Large intestine (tissue), 3 donors: ENCODE results near the gene RAB18. TPM values are rescaled to one million over a fixed set of nuclear protein-coding genes. Genes with fewer than 3 reads are reported as not detected.

Experiments used
- DNase-seq, 2 donors: peaks; one replicate each; pipeline versions ENCODE4 v3.0.0 to v3.0.0-alpha.2; 2013
- H3K27ac ChIP-seq: one replicate; pipeline ENCODE4 v1.5.1; 2013; ENCODE audit warnings: low read length
- H3K27me3 ChIP-seq: 2 replicates; pipeline ENCODE4 v1.6.1; 2013; ENCODE audit warnings: low read length; ENCODE audit not compliant: control insufficient read depth, insufficient read depth
- H3K36me3 ChIP-seq: 2 replicates; pipeline ENCODE4 v1.6.1; 2013; ENCODE audit warnings: low read length; ENCODE audit not compliant: control insufficient read depth, insufficient read depth
- H3K4me1 ChIP-seq: one replicate; pipeline ENCODE4 v1.6.1; 2013; ENCODE audit warnings: low read length; ENCODE audit not compliant: control insufficient read depth, insufficient read depth
- H3K4me3 ChIP-seq: one replicate; pipeline ENCODE4 v1.5.1; 2013; ENCODE audit warnings: low read length
- H3K9me3 ChIP-seq: one replicate; pipeline ENCODE4 v1.6.1; 2013; ENCODE audit warnings: mild to moderate bottlenecking, low read depth, low read length, moderate library complexity; ENCODE audit not compliant: control insufficient read depth
- WGBS: methylation state at CpG from one replicate; pipeline ENCODE4 v1.1.5; 2013; ENCODE audit warnings: low lambda C conversion rate; ENCODE audit not compliant: insufficient coverage; 5-methylcytosine and 5-hydroxymethylcytosine counted together
- polyA plus RNA-seq: library from polyadenylated mRNA; unstranded; fragments of 120-200 nt; gene quantifications from one replicate; pipeline ENCODE4 v1.2.1, GENCODE V29; 2013

The RAB18 gene
- polyA plus RNA-seq, 1 donor, result 74.1 TPM

- Histone ChIP-seq H3K27me3 (no peaks in the 10 kb centered on the region), H3K36me3 (no peaks in the 10 kb centered on the region), H3K27ac (no peak overlapping the region), H3K9me3 (no peaks in the 10 kb centered on the region), H3K4me1 (no peaks in the 10 kb centered on the region), H3K4me3 (no peak overlapping the region)
- WGBS, result 100% methylated on average over 1 of the region's 4 CpGs
- no peak for DNase-seq
Measured at GRCh38 chr10:27474741-27475140, 29.4 kb upstream of the RAB18 start.

GRCh38 chr10:27479016-27479415 is 25.1 kb upstream of the RAB18 start:
- Histone ChIP-seq H3K36me3 (no peaks in the 10 kb centered on the region), H3K4me3 (no peak overlapping the region), H3K9me3 (no peaks in the 10 kb centered on the region), H3K27me3 (no peaks in the 10 kb centered on the region), H3K4me1 (no peaks in the 10 kb centered on the region), H3K27ac (no peak overlapping the region)
- WGBS, result no CpG with 5 or more reads among the region's 2 CpGs
- DNase-seq, result no peak

GRCh38 chr10:27481486-27481885 is 22.6 kb upstream of the RAB18 start:
- Histone ChIP-seq H3K27me3 (no peaks in the 10 kb centered on the region), H3K4me3 (no peak overlapping the region), H3K27ac (no peak overlapping the region), H3K36me3 (no peaks in the 10 kb centered on the region), H3K4me1 (no peaks in the 10 kb centered on the region), H3K9me3 (no peaks in the 10 kb centered on the region)
- DNase-seq, result no peak
- WGBS, result no CpG with 5 or more reads among the region's 1 CpG

- peak in 1 of 2 donors; percentile 13 for DNase-seq
- H3K27me3 ChIP-seq, result no peaks in the 10 kb centered on the region
- 54% methylated on average over 2 of the region's 10 CpGs for WGBS
- no peak overlapping the region for H3K27ac ChIP-seq
- H3K36me3 ChIP-seq, result no peaks in the 10 kb centered on the region
- H3K9me3 ChIP-seq, result no peaks in the 10 kb centered on the region
- no peak overlapping the region for H3K4me3 ChIP-seq
- no peaks in the 10 kb centered on the region for H3K4me1 ChIP-seq
Measured at GRCh38 chr10:27482984-27483956, 20.8 kb upstream of the RAB18 start.

GRCh38 chr10:27485368-27485767 is 18.7 kb upstream of the RAB18 start:
- no CpG with 5 or more reads among the region's 2 CpGs for WGBS
- Histone ChIP-seq H3K36me3 (no peaks in the 10 kb centered on the region), H3K27ac (no peak overlapping the region), H3K9me3 (no peaks in the 10 kb centered on the region), H3K27me3 (no peaks in the 10 kb centered on the region), H3K4me1 (no peaks in the 10 kb centered on the region), H3K4me3 (no peak overlapping the region)
- DNase-seq, result no peak

- H3K27ac ChIP-seq, result no peak overlapping the region
- no peaks in the 10 kb centered on the region for H3K9me3 ChIP-seq
- no peaks in the 10 kb centered on the region for H3K4me1 ChIP-seq
- H3K36me3 ChIP-seq, result no peaks in the 10 kb centered on the region
- WGBS, result 92% methylated on average over 2 of the region's 2 CpGs
- no peak for DNase-seq
- no peaks in the 10 kb centered on the region for H3K27me3 ChIP-seq
- no peak overlapping the region for H3K4me3 ChIP-seq
Measured at GRCh38 chr10:27485986-27486385, 18.1 kb upstream of the RAB18 start.

GRCh38 chr10:27490807-27491206 is 13.3 kb upstream of the RAB18 start:
- no CpG with 5 or more reads among the region's 1 CpG for WGBS
- Histone ChIP-seq H3K9me3 (no peaks in the 10 kb centered on the region), H3K27me3 (no peaks in the 10 kb centered on the region), H3K36me3 (no peaks in the 10 kb centered on the region), H3K4me1 (no peaks in the 10 kb centered on the region), H3K27ac (no peak overlapping the region), H3K4me3 (no peak overlapping the region)
- no peak for DNase-seq

- H3K4me3 ChIP-seq, result no peak overlapping the region
Measured at GRCh38 chr10:27494116-27494805, 9.8 kb upstream of the RAB18 start.

GRCh38 chr10:27496137-27496536 is 8.0 kb upstream of the RAB18 start:
- peaks cover 16% of the 10 kb centered on the region for H3K27me3 ChIP-seq
- no peaks in the 10 kb centered on the region for H3K4me1 ChIP-seq
- H3K27ac ChIP-seq, result no peak overlapping the region
- WGBS, result no CpG with 5 or more reads among the region's 4 CpGs
- H3K9me3 ChIP-seq, result no peaks in the 10 kb centered on the region
- no peaks in the 10 kb centered on the region for H3K36me3 ChIP-seq
- DNase-seq, result no peak
- no peak overlapping the region for H3K4me3 ChIP-seq

More at GRCh38 chr10:27494116-27494805, 9.8 kb upstream of the RAB18 start:
- Histone ChIP-seq H3K4me1 (no peaks in the 10 kb centered on the region), H3K27me3 (peaks cover 4% of the 10 kb centered on the region), H3K9me3 (no peaks in the 10 kb centered on the region), H3K27ac (no peak overlapping the region), H3K36me3 (no peaks in the 10 kb centered on the region)
- DNase-seq, result no peak
- WGBS, result no CpG with 5 or more reads among the region's 1 CpG

GRCh38 chr10:27500096-27500495 is 4.0 kb upstream of the RAB18 start:
- H3K27ac ChIP-seq, result no peak overlapping the region
- H3K9me3 ChIP-seq, result no peaks in the 10 kb centered on the region
- no peaks in the 10 kb centered on the region for H3K36me3 ChIP-seq
- no peak for DNase-seq
- H3K27me3 ChIP-seq, result peaks cover 23% of the 10 kb centered on the region
- no peaks in the 10 kb centered on the region for H3K4me1 ChIP-seq
- H3K4me3 ChIP-seq, result no peak overlapping the region
